Islet of Langerhans (tissue), 1 donor: ENCODE results near the gene PIKFYVE.
"Not testable (repeated sequence)": the region's sequence is repeated elsewhere in the genome, so short reads cannot be mapped to it uniquely, and the experiment has no call there.

Source experiments
- FAIRE-seq: peaks from one replicate; lab custom pipeline; 2011; peaks lifted over from hg19 to GRCh38; lab: Jason Lieb, UNC

Gene PIKFYVE

DNA sequence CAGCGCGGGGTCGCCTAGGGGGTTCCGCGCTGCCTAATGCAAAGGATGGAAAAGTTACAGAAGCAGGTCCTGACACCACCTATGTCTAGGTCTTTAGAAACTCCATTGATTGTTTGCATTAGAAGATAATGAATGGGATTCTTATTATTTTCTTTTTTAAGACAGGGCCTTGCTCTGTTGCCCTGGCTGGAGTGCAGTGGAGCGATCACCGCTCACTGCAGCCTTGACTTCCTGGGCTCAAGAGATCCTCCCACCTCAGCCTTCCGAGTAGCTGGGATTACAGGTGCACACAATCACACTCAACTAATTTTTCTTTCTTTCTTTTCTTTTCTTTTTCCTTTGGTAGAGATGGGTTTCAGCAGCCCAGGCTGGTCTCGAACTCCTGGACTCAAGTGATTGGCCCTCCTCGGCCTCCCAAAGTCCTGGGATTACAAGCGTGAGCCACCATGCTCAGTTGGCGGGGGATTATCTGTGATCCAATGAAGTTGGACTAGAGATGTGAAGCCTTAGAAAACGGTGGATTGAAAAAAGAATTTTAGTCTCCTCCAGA lies 10.4 kb upstream of the PIKFYVE start:
- no peak for FAIRE-seq

- no peak for FAIRE-seq
These were observed 9.8 kb upstream of the PIKFYVE start for GRCh38 chr2:208256192-208256782.

GRCh38 chr2:208256849-208257813 lies 8.9 kb upstream of the PIKFYVE start:
- not testable (repeated sequence) for FAIRE-seq

DNA sequence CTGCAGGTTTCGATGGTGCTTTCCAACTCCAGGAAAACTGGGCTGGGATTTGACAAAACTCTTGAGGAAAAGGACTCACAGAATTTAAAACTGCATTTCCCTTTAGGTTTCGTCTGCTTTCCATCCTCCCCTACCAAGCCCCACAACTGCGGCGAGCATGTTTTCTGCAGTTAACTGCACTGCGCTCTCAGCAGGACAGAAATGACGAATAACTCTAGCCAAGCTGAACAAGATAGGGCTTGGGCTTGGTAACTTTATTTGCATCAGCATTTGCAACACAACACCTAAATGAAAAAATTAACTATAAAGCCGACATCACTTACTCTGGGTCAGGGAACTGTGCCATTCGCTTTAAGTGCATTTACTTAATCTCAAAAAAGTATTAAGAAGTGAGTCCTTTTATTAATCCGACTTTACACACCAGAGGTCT lies 669 bp upstream of the PIKFYVE start:
- peak; percentile 91 for FAIRE-seq

- FAIRE-seq = no peak
These were observed 468 bp downstream of the PIKFYVE start for GRCh38 chr2:208266553-208266893.

DNA sequence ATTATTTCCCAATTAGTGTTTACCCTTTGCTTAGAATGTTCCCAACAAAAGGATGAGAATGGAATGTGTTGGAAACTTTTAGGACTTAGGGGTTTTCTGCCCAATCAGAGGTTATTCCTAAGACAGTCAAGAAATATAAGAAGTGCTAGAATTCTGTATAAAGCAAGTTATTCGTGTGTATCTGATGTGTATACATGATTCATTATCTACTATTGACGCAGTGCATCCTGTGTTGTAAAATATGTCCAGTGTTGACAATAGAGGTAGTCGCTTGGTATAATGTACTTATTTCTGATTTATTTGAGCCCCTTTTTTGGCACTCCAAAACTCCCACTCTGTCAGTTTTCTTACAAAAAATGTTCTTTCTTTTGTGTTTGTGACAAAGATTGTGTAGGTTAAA lies 881 bp downstream of the PIKFYVE start:
- no peak for FAIRE-seq

- not testable (repeated sequence) for FAIRE-seq
These were observed 1.5 kb downstream of the PIKFYVE start for GRCh38 chr2:208267526-208267925.

- FAIRE-seq = no peak
These were observed 2.3 kb downstream of the PIKFYVE start for GRCh38 chr2:208268156-208268952.

GRCh38 chr2:208269091-208269490 lies 3.0 kb downstream of the PIKFYVE start:
- FAIRE-seq = no peak

- FAIRE-seq = no peak
These were observed 8.7 kb downstream of the PIKFYVE start for GRCh38 chr2:208274748-208275147.

DNA sequence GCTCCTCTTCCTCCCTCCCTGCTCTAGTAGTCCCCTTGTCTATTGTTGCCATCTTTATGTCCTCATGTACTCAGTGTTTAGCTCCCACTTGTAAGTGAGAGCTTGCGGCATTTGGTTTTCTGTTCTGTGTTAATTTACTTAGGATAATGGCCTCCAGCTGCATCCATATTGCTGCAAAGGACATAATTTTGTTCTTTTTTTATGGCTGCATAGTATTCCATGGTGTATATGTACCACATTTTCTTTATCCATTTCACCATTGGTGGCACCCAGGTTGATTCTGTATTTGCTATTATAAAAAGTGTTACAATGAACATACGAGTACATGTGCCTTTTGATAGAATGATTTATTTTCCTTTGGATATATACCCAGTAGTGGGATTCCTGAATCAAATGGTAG lies 12.5 kb downstream of the PIKFYVE start:
- FAIRE-seq = no peak

DNA sequence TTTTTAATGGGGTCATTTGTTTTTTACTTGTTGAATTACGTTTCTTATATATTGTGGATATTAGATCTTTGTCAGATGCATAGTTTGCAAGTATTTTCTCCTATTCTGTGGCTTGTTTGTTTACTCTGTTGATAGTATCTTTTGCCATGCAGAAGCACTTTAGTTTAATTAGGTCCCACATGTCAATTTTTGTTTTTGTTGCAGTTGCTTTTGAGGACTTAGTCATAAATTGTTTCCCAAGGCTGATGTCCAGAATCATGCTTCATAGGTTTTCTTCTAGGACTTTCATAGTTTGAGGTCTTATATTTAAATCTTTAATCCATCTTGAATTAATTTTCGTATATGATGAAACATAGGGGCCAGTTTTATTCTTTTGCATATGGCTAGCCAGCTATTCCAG lies 13.2 kb downstream of the PIKFYVE start:
- FAIRE-seq = no peak

DNA sequence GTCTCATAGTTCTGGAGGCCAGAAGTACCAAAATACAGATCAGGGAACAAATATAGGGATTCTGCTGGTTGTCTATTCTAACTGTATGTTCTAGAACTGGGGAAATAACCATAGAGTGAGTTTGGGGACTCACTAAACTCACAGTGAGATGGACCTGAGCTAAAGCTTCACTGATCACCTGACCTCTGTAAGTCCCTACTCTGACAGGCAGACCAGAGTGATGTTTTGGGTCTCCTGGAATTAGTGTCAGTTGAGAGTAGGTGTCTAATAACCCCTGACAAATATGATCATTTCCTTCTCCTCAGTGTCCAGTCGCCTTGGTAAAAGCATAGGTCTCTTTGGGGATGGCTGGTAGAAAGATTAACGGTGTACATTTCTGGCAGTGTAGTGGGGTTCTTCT lies 14.2 kb downstream of the PIKFYVE start:
- no peak for FAIRE-seq

- FAIRE-seq = no peak
These were observed 14.9 kb downstream of the PIKFYVE start for GRCh38 chr2:208280933-208281332.

GRCh38 chr2:208285853-208286252 lies 19.8 kb downstream of the PIKFYVE start:
- FAIRE-seq = no peak

GRCh38 chr2:208294482-208295024 lies 28.5 kb downstream of the PIKFYVE start:
- no peak for FAIRE-seq

GRCh38 chr2:208295834-208296233 lies 29.8 kb downstream of the PIKFYVE start:
- no peak for FAIRE-seq

GRCh38 chr2:208296610-208297009 lies 30.6 kb downstream of the PIKFYVE start:
- no peak for FAIRE-seq

DNA sequence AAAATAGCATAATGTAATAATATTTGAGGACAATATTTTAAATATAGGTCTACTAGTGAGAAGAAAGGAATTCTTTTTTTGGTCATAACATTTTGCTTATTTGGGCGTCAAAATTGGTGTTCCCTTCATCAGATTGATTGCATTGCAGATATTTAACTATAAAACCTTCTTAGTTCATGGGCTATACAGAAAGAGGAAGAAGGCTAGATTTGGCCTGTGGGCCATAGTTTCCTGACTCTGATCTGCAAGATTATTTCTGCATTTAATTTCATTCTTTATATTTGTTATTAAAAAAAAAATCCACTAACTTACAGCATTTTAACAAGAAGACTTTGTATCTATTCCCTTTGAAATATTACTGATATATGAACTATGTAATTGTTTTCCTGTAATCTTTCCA lies 31.9 kb downstream of the PIKFYVE start:
- FAIRE-seq = no peak

- no peak for FAIRE-seq
These were observed 35.0 kb downstream of the PIKFYVE start for GRCh38 chr2:208300847-208301618.

- FAIRE-seq = no peak
These were observed 38.1 kb downstream of the PIKFYVE start for GRCh38 chr2:208304157-208304556.

DNA sequence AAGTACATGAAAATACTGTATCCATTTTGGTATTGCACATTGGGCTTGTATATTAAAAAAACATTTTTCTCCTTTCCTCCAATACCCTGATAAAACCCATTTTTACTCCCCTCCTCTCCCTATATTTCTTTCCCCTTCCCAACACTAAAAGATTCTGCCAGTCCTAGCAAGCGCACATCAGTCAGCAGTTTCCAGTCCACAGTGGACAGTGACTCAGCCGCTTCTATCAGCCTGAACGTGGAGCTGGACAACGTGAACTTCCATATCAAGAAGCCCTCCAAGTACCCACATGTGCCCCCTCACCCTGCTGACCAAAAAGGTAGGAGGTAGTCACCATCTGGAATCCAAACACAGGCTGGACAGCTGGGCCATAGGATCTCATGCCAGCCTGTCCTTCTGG lies 38.6 kb downstream of the PIKFYVE start:
- FAIRE-seq = no peak
